HFFc6 (cell line): ENCODE data around the gene MFF. TPM values are rescaled to one million over a fixed set of nuclear protein-coding genes. Genes with fewer than 3 reads are reported as not detected.
"Not testable (repeated sequence)": the region's sequence is repeated elsewhere in the genome, so short reads cannot be mapped to it uniquely, and the experiment has no call there.

Experiments
- DNase-seq: peaks from one replicate; pipeline ENCODE4 v3.0.0-alpha.2; 2018
- H3K27ac Mint-ChIP-seq: 2 replicates; pipeline ENCODE4 v1.8.0; 2020; ENCODE audit warnings: mild to moderate bottlenecking, mixed read lengths
- H3K27me3 Mint-ChIP-seq: 2 replicates; pipeline ENCODE4 v1.8.0; 2021; ENCODE audit warnings: mild to moderate bottlenecking, moderate library complexity, mixed read lengths; ENCODE audit not compliant: insufficient read depth
- H3K36me3 Mint-ChIP-seq: 2 replicates; pipeline ENCODE4 v1.8.0; 2021; ENCODE audit warnings: low read depth, mixed read lengths
- H3K4me1 Mint-ChIP-seq: 2 replicates; pipeline ENCODE4 v1.8.0; 2020; ENCODE audit warnings: low read depth, mixed read lengths
- H3K4me3 Mint-ChIP-seq: 2 replicates; pipeline ENCODE4 v1.8.0; 2020; ENCODE audit warnings: mild to moderate bottlenecking, moderate library complexity, mixed read lengths
- H3K9me3 Mint-ChIP-seq: 2 replicates; pipeline ENCODE4 v1.8.0; 2020; ENCODE audit warnings: mild to moderate bottlenecking, mixed read lengths
- CTCF ChIP-seq: fragments of 200-600 bp; sonication (generic); IDR thresholded peaks from 2 replicates; pipeline ENCODE4 v1.5.0; 2021; ENCODE audit warnings: antibody characterized with exemption, mild to moderate bottlenecking
- total RNA-seq, 6 experiments: library from RNA; stranded (reverse); fragmentation: NEBNext Ultra II Directional; extraction: Animal tissue kit (Norgen Biotek cat#: 25700); gene quantifications; 2 replicates in 1 of 6; 3 replicates in 5 of 6; pipeline ENCODE4 v1.2.3, GENCODE V29; 2021

MFF gene
- total RNA-seq, 6 experiments from 2014 or later, result 53.7 to 75.0 (median 65.6) TPM

DNA sequence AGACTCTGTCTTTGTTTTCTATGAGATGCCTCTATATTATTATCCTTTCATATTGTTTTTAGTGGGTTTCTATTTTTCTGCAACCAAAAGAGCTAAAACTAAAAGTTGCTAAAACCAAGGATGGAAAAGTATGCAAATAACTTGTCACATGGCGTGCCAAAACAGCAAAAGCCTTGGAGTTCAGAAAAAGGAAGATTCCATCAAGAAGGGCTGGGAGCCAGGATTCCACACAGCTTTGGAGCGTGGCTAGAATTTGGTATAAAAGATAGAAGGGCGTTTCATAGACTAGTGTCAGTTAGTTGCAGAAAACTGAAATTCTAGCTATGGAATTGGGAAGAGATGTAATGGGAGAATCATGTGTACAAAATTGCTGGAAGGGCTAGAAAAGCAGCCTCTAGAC, 58.6 kb downstream of the MFF start:
- Mint-ChIP-seq H3K36me3 (peaks cover 4% of the 10 kb centered on the region; the same call in 1 of the 2 replicates), H3K4me3 (no peak overlapping the region), H3K27ac (no peak overlapping the region), H3K27me3 (no peaks in the 10 kb centered on the region; the same call in 1 of the 2 replicates), H3K9me3 (peaks cover 4% of the 10 kb centered on the region; the same call in 1 of the 2 replicates), H3K4me1 (peaks cover 21% of the 10 kb centered on the region)
- TF ChIP-seq CTCF, result no peak
- no peak for DNase-seq

GRCh38 chr2:227386630-227387029, 61.6 kb downstream of the MFF start:
- H3K36me3 Mint-ChIP-seq, result peaks cover 9% of the 10 kb centered on the region; the same call in 1 of the 2 replicates
- no peaks in the 10 kb centered on the region; the same call in 1 of the 2 replicates for H3K27me3 Mint-ChIP-seq
- H3K4me3 Mint-ChIP-seq, result no peak overlapping the region
- DNase-seq, result no peak
- H3K4me1 Mint-ChIP-seq, result peaks cover 15% of the 10 kb centered on the region
- peaks cover 5% of the 10 kb centered on the region; the same call in 1 of the 2 replicates for H3K9me3 Mint-ChIP-seq
- no peak for TF ChIP-seq CTCF
- H3K27ac Mint-ChIP-seq, result peak overlapping the region; percentile 21; the same call in 1 of the 2 replicates

- peaks cover 16% of the 10 kb centered on the region for H3K4me1 Mint-ChIP-seq
- H3K9me3 Mint-ChIP-seq, DNase-seq, H3K36me3 Mint-ChIP-seq, H3K27me3 Mint-ChIP-seq: not testable (repeated sequence)
- H3K27ac Mint-ChIP-seq, result peak within 1 kb of the TSS; percentile 91
- peak within 1 kb of the TSS; percentile 57; the same call in 1 of the 2 replicates for H3K4me3 Mint-ChIP-seq
Observed at GRCh38 chr2:227387583-227387982, 62.5 kb downstream of the MFF start, which contains the start of gene SCYGR1. TSS of gene SCYGR1 (minus strand) at chr2:227387949. CDS start at chr2:227387949, 0 bp downstream.

DNA sequence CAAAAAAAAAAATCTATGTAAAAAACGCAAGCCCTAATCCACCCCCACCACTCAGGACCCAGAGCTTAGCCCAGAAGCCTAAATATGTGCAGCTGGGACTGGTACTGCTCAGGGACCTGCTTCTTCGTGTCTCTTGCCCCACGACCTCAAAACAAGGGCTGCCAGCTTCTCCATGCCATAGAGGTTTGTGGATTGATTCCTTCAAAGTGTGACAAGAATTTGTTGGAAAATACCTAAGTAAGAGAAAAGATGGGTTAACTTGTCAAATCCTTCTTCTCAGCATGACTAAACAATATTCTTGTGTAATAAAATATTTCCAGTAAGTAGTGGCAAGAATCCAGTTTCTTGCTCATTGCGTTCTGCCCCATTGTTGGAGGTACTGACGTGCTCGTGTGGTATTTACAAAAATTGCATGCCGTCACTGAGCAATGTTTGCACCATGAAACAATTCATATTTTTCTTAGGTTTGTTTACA, 63.5 kb downstream of the MFF start:
- no peak for TF ChIP-seq CTCF
- Mint-ChIP-seq H3K4me1 (peaks cover 16% of the 10 kb centered on the region), H3K9me3 (peaks cover 5% of the 10 kb centered on the region; the same call in 1 of the 2 replicates), H3K36me3 (peaks cover 9% of the 10 kb centered on the region; the same call in 1 of the 2 replicates), H3K27ac (peak overlapping the region; percentile 91), H3K27me3 (no peaks in the 10 kb centered on the region; the same call in 1 of the 2 replicates), H3K4me3 (peak overlapping the region; percentile 57; the same call in 1 of the 2 replicates)
- DNase-seq, result peak; percentile 90

DNA sequence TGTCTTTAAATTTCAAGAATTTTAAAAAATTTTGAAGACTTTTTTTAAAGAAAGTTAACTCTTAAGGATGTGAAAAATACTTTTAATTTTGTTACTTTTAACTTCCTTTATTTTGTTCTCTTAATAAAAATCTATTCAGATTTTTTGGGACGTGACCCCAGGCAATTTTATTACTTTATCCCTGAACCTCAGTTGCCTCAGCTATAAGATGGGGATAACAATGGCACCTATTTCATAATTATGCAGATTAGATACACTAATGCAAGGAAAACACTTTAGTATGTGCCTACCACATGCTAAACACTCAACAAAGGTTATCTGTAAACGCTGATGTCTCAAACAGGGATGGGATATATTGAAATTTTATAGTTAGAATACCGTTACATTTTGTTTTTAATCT, 64.2 kb downstream of the MFF start:
- DNase-seq, result no peak
- H3K36me3 Mint-ChIP-seq, result peaks cover 9% of the 10 kb centered on the region; the same call in 1 of the 2 replicates
- no peak overlapping the region for H3K4me3 Mint-ChIP-seq
- TF ChIP-seq CTCF, result no peak
- H3K27ac Mint-ChIP-seq, result no peak overlapping the region
- H3K27me3 Mint-ChIP-seq, result no peaks in the 10 kb centered on the region; the same call in 1 of the 2 replicates
- H3K9me3 Mint-ChIP-seq, result peaks cover 5% of the 10 kb centered on the region; the same call in 1 of the 2 replicates
- peaks cover 16% of the 10 kb centered on the region for H3K4me1 Mint-ChIP-seq

DNA sequence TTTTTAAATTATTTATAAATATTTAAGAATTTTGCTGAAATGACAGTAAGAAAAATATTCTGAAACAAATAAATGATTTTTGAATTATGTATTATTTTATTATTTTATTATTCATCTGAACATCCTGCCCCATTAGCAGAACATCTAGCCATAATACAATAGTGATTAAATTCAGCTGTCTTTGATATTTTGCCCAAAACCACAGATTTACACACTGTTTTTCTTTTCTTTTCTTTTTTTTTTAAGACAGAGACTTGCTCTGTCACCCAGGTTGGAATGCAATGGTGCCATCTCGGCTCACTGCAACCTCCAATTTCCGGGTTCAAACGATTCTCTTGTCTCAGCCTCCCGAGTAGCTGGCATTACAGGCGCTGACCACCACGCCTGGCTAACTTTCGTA, 64.6 kb downstream of the MFF start:
- H3K4me3 Mint-ChIP-seq, result no peak overlapping the region
- peaks cover 5% of the 10 kb centered on the region; the same call in 1 of the 2 replicates for H3K9me3 Mint-ChIP-seq
- no peak for TF ChIP-seq CTCF
- no peak for DNase-seq
- no peaks in the 10 kb centered on the region; the same call in 1 of the 2 replicates for H3K27me3 Mint-ChIP-seq
- no peak overlapping the region for H3K27ac Mint-ChIP-seq
- H3K4me1 Mint-ChIP-seq, result peaks cover 16% of the 10 kb centered on the region
- peaks cover 9% of the 10 kb centered on the region; the same call in 1 of the 2 replicates for H3K36me3 Mint-ChIP-seq
